ENCODE data around the gene CHMP3.

CHMP3 gene

GRCh38 chr2:86461042-86461743 lies 102.0 kb downstream of the CHMP3 start:
- no peak for DNase-seq

GRCh38 chr2:86455181-86455580 lies 108.1 kb downstream of the CHMP3 start:
- DNase-seq: no peak

GRCh38 chr2:86454238-86454637 lies 109.0 kb downstream of the CHMP3 start:
- DNase-seq: no peak

- DNase-seq: no peak
Measured at GRCh38 chr2:86453836-86454235, 109.4 kb downstream of the CHMP3 start.

All from KG1 (cell line).